ENCODE measurements around the gene ADNP2.

The ADNP2 gene

GRCh38 chr18:80115035-80115434 is 6.0 kb downstream of the ADNP2 start:
- H3K4me3 ChIP-seq (replicated peaks; ENCODE audit: low read depth, low read length): no peak overlapping the region
- no peak for DNase-seq (ENCODE audit: extremely low read depth, low read depth)
- TF ChIP-seq CTCF (IDR thresholded peaks at IDR 0.05; ENCODE audit: low read depth, low read length, missing control alignments): no peak

GRCh38 chr18:80119111-80119510 is 10.0 kb downstream of the ADNP2 start:
- H3K4me3 ChIP-seq (replicated peaks; ENCODE audit: low read depth, low read length): no peak overlapping the region
- no peak for DNase-seq (ENCODE audit: extremely low read depth, low read depth)
- no peak for TF ChIP-seq CTCF (IDR thresholded peaks at IDR 0.05; ENCODE audit: low read depth, low read length, missing control alignments)

- DNase-seq (ENCODE audit: extremely low read depth, low read depth): no peak
- H3K4me3 ChIP-seq (replicated peaks; ENCODE audit: low read depth, low read length): no peak overlapping the region
- TF ChIP-seq CTCF (IDR thresholded peaks at IDR 0.05; ENCODE audit: low read depth, low read length, missing control alignments): no peak
These were observed 11.9 kb downstream of the ADNP2 start for GRCh38 chr18:80120932-80121331.

GRCh38 chr18:80124131-80124530 is 15.1 kb downstream of the ADNP2 start:
- DNase-seq (ENCODE audit: extremely low read depth, low read depth): no peak

GRCh38 chr18:80126797-80127196 is 17.7 kb downstream of the ADNP2 start:
- no peak for DNase-seq (ENCODE audit: extremely low read depth, low read depth)
- no peak for TF ChIP-seq CTCF (IDR thresholded peaks at IDR 0.05; ENCODE audit: low read depth, low read length, missing control alignments)
- no peak overlapping the region for H3K4me3 ChIP-seq (replicated peaks; ENCODE audit: low read depth, low read length)

More at GRCh38 chr18:80124131-80124530, 15.1 kb downstream of the ADNP2 start:
- no peak for TF ChIP-seq CTCF (IDR thresholded peaks at IDR 0.05; ENCODE audit: low read depth, low read length, missing control alignments)
- no peak overlapping the region for H3K4me3 ChIP-seq (replicated peaks; ENCODE audit: low read depth, low read length)

GRCh38 chr18:80127635-80128034 is 18.6 kb downstream of the ADNP2 start:
- H3K4me3 ChIP-seq (replicated peaks; ENCODE audit: low read depth, low read length): no peak overlapping the region
- TF ChIP-seq CTCF (IDR thresholded peaks at IDR 0.05; ENCODE audit: low read depth, low read length, missing control alignments): no peak
- no peak for DNase-seq (ENCODE audit: extremely low read depth, low read depth)

GRCh38 chr18:80129672-80130367 is 20.8 kb downstream of the ADNP2 start:
- H3K4me3 ChIP-seq (replicated peaks; ENCODE audit: low read depth, low read length): no peak overlapping the region
- TF ChIP-seq CTCF (IDR thresholded peaks at IDR 0.05; ENCODE audit: low read depth, low read length, missing control alignments): no peak
- DNase-seq (ENCODE audit: extremely low read depth, low read depth): no peak
